H9 (cell line): Measurements from ENCODE around the gene ZBTB26. TPM values are rescaled to one million over a fixed set of nuclear protein-coding genes. Genes with fewer than 3 reads are reported as not detected.

Experiments
- DNase-seq: peaks from one replicate; pipeline ENCODE4 v3.0.0-alpha.2; 2017
- H2AFZ ChIP-seq: one replicate; pipeline ENCODE4 v1.6.1; 2013; ENCODE audit warnings: mild to moderate bottlenecking, low read length, control low read depth, moderate library complexity
- H2AK5ac ChIP-seq: 2 replicates; pipeline ENCODE4 v1.6.1; 2013; ENCODE audit warnings: low read length, control low read depth, mixed read lengths; ENCODE audit not compliant: insufficient read length
- H2BK120ac ChIP-seq: one replicate; pipeline ENCODE4 v1.6.1; 2013; ENCODE audit warnings: low read depth, mild to moderate bottlenecking, low read length, control low read depth, inconsistent platforms; ENCODE audit not compliant: poor library complexity, severe bottlenecking
- H2BK12ac ChIP-seq: 2 replicates; pipeline ENCODE4 v1.6.1; 2013; ENCODE audit warnings: low read length, control low read depth, mixed read lengths, low read depth; ENCODE audit not compliant: insufficient read length
- H2BK15ac ChIP-seq: 2 replicates; pipeline ENCODE4 v1.6.1; 2013; ENCODE audit warnings: low read depth, low read length, control low read depth
- H2BK20ac ChIP-seq: one replicate; pipeline ENCODE4 v1.6.1; 2013; ENCODE audit warnings: low read depth, mild to moderate bottlenecking, low read length, control low read depth, inconsistent platforms; ENCODE audit not compliant: poor library complexity, severe bottlenecking
- H2BK5ac ChIP-seq: 2 replicates; pipeline ENCODE4 v1.6.1; 2013; ENCODE audit warnings: low read length, control low read depth, mixed read lengths; ENCODE audit not compliant: insufficient read length
- H3K14ac ChIP-seq: 2 replicates; pipeline ENCODE4 v1.6.1; 2013; ENCODE audit warnings: low read length, control low read depth; ENCODE audit not compliant: insufficient read depth
- H3K18ac ChIP-seq: 2 replicates; pipeline ENCODE4 v1.6.1; 2013; ENCODE audit warnings: low read depth, mild to moderate bottlenecking, mixed read lengths, low read length, control low read depth; ENCODE audit not compliant: insufficient read length
- H3K23ac ChIP-seq: 2 replicates; pipeline ENCODE4 v1.6.1; 2013; ENCODE audit warnings: low read length, control low read depth, mixed read lengths, low read depth; ENCODE audit not compliant: insufficient read length
- H3K23me2 ChIP-seq: 2 replicates; pipeline ENCODE4 v1.6.1; 2013; ENCODE audit warnings: low read depth, mild to moderate bottlenecking, mixed read lengths, low read length, control low read depth; ENCODE audit not compliant: insufficient read length, poor library complexity, severe bottlenecking
- H3K27ac ChIP-seq: 2 replicates; pipeline ENCODE4 v1.5.1; 2013; ENCODE audit warnings: low read length, control low read depth, mixed read lengths, low read depth; ENCODE audit not compliant: insufficient read length
- H3K27me3 ChIP-seq: 2 replicates; pipeline ENCODE4 v1.6.1; 2013; ENCODE audit warnings: low read length, control low read depth, inconsistent platforms; ENCODE audit not compliant: insufficient read depth
- H3K4ac ChIP-seq: 2 replicates; pipeline ENCODE4 v1.6.1; 2013; ENCODE audit warnings: low read depth, mild to moderate bottlenecking, control low read depth, inconsistent platforms, low read length, moderate library complexity
- H3K4me1 ChIP-seq: 2 replicates; pipeline ENCODE4 v1.6.1; 2013; ENCODE audit warnings: low read length, control low read depth, inconsistent platforms; ENCODE audit not compliant: insufficient read depth
- H3K4me2 ChIP-seq: 2 replicates; pipeline ENCODE4 v1.6.1; 2013; ENCODE audit warnings: low read length, control low read depth, mixed read lengths; ENCODE audit not compliant: insufficient read length, insufficient read depth
- H3K56ac ChIP-seq: 2 replicates; pipeline ENCODE4 v1.6.1; 2013; ENCODE audit warnings: low read depth, mild to moderate bottlenecking, mixed read lengths, low read length, control low read depth; ENCODE audit not compliant: insufficient read length
- H3K79me1 ChIP-seq: 2 replicates; pipeline ENCODE4 v1.6.1; 2013; ENCODE audit warnings: low read depth, mild to moderate bottlenecking, moderate library complexity, low read length, control low read depth, inconsistent platforms; ENCODE audit not compliant: insufficient read depth, poor library complexity, severe bottlenecking
- H3K79me2 ChIP-seq: 2 replicates; pipeline ENCODE4 v1.6.1; 2013; ENCODE audit warnings: low read length, control low read depth, inconsistent platforms; ENCODE audit not compliant: insufficient read depth
- H3K9ac ChIP-seq: 2 replicates; pipeline ENCODE4 v1.6.1; 2013; ENCODE audit warnings: low read length, control low read depth, mixed read lengths; ENCODE audit not compliant: insufficient read length; ENCODE audit errors: extremely low read depth
- H3K9me3 ChIP-seq: one replicate; pipeline ENCODE4 v1.6.1; 2013; ENCODE audit warnings: low read depth, low read length, inconsistent platforms; ENCODE audit not compliant: control insufficient read depth
- H3T11ph ChIP-seq: one replicate; pipeline ENCODE4 v1.6.1; 2013; ENCODE audit warnings: mild to moderate bottlenecking, low read length, control low read depth, inconsistent platforms
- H4K20me1 ChIP-seq: one replicate; pipeline ENCODE4 v1.6.1; 2013; ENCODE audit not compliant: control insufficient read depth, insufficient read length, insufficient read depth
- H4K5ac ChIP-seq: 2 replicates; pipeline ENCODE4 v1.6.1; 2013; ENCODE audit warnings: low read depth, mild to moderate bottlenecking, mixed read lengths, low read length, control low read depth; ENCODE audit not compliant: insufficient read length
- H4K8ac ChIP-seq: replicated peaks from 2 replicates; pipeline ENCODE4 v1.6.1; 2013; ENCODE audit warnings: low read length, control low read depth, mixed read lengths, low read depth; ENCODE audit not compliant: insufficient read length
- H4K91ac ChIP-seq: 2 replicates; pipeline ENCODE4 v1.6.1; 2013; ENCODE audit warnings: low read depth, mild to moderate bottlenecking, moderate library complexity, mixed read lengths, low read length, control low read depth; ENCODE audit not compliant: insufficient read length
- H3K27ac Mint-ChIP-seq, 3 experiments: 2 replicates in 2 of 3; 3 replicates in 1 of 3; pipeline ENCODE4 v1.8.0; 2020 to 2021; ENCODE audit warnings: mixed read lengths in 3 of 3, mild to moderate bottlenecking in 1 of 3, moderate library complexity in 1 of 3
- H3K27me3 Mint-ChIP-seq: 2 replicates; pipeline ENCODE4 v1.8.0; 2021; ENCODE audit warnings: low read depth, mild to moderate bottlenecking, moderate library complexity, mixed read lengths
- H3K36me3 Mint-ChIP-seq, 3 experiments: 2 replicates in 2 of 3; 3 replicates in 1 of 3; pipeline ENCODE4 v1.8.0; 2020 to 2021; ENCODE audit warnings: low read depth in 3 of 3, mixed read lengths in 3 of 3; ENCODE audit not compliant: insufficient read depth in 1 of 3
- H3K4me1 Mint-ChIP-seq, 2 experiments: 2 replicates each; pipeline ENCODE4 v1.8.0; 2020; ENCODE audit warnings: mixed read lengths in 2 of 2
- H3K4me3 Mint-ChIP-seq, 2 experiments: 2 replicates in 1 of 2; 3 replicates in 1 of 2; pipeline ENCODE4 v1.8.0; 2020 to 2021; ENCODE audit warnings: mild to moderate bottlenecking in 2 of 2, mixed read lengths in 2 of 2, moderate library complexity in 1 of 2
- H3K9me3 Mint-ChIP-seq, 2 experiments: 2 replicates in 1 of 2; 3 replicates in 1 of 2; pipeline ENCODE4 v1.8.0; 2020; ENCODE audit warnings: mild to moderate bottlenecking in 2 of 2, mixed read lengths in 2 of 2, moderate library complexity in 1 of 2
- CTCF ChIP-seq: fragments of 200-600 bp; sonication (generic); conservative IDR thresholded peaks from 3 replicates; pipeline ENCODE4 v1.8.0; 2021; ENCODE audit warnings: antibody characterized with exemption, mild to moderate bottlenecking
- WGBS: extraction: QIAGEN DNeasy Blood & Tissue Kit; methylation state at CpG from one replicate; pipeline ENCODE4 v1.1.7; 2013; ENCODE audit warnings: missing lambda C conversion rate, low lambda C conversion rate, mixed read lengths; ENCODE audit not compliant: insufficient read length; ENCODE audit errors: extremely low coverage; 5-methylcytosine and 5-hydroxymethylcytosine counted together
- total RNA-seq: library from RNA; stranded (reverse); gene quantifications from 2 replicates; pipeline ENCODE4 v1.2.1, GENCODE V29; 2021

The ZBTB26 gene
- total RNA-seq, 1 experiment from 2014 or later, result 5.8 TPM

DNA sequence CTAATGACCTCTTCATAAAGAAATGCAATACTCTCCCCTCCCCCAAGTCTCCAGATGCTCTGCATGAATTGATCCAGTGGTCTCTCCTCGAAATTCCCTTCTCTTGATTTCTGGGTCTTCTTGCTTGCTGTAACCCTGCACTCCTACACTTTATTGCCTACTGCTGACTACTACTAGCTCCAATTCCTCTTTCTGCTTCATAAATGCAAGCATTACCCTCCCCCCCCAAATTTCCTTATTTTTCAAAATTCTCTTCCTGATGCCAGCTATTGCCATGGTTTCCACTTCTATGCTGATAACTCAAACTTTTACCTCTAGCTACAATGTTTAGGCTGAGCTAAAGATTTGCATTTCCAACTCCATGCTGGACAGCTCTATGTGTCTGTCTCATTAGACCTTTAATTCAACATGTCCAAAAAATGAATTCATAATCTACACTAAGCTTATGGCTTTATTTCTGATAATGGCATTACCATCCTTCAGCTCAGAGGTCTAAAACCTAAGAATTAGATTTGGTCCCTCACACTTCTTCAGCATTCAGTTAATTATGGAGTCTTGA is 1.4 kb downstream of the ZBTB26 start:
- no peak overlapping the region for H4K8ac ChIP-seq
- Mint-ChIP-seq H3K4me1 (peaks cover 7 to 8% of the 10 kb centered on the region in 2 experiments), H3K9me3 (no peaks in the 10 kb centered on the region), H3K4me3 (no peak overlapping the region), H3K36me3 (peaks cover 0 to 2% (median under 1%) of the 10 kb centered on the region in 3 experiments; a peak in 2 of 7 replicates), H3K27me3 (no peaks in the 10 kb centered on the region), H3K27ac (no peak overlapping the region)
- no CpG with 5 or more reads among the region's 1 CpG for WGBS
- no peak overlapping the region for H3K4ac ChIP-seq
- no peak overlapping the region for H3T11ph ChIP-seq
- DNase-seq, result no peak
- no peak overlapping the region for H3K23ac ChIP-seq
- H2AFZ ChIP-seq, result no peak overlapping the region
- no peaks in the 10 kb centered on the region for H3K27me3 ChIP-seq
- no peak overlapping the region for H2BK12ac ChIP-seq
- H2AK5ac ChIP-seq, result no peak overlapping the region
- H2BK120ac ChIP-seq, result no peak overlapping the region
- H2BK20ac ChIP-seq, result no peak overlapping the region
- H3K9ac ChIP-seq, result no peak overlapping the region
- H3K14ac ChIP-seq, result no peak overlapping the region
- no peak overlapping the region for H4K5ac ChIP-seq
- H3K23me2 ChIP-seq, result peaks cover 7% of the 10 kb centered on the region
- H2BK5ac ChIP-seq, result no peak overlapping the region
- H4K91ac ChIP-seq, result no peak overlapping the region
- no peak overlapping the region for H3K18ac ChIP-seq
- no peak overlapping the region for H2BK15ac ChIP-seq
- H3K4me2 ChIP-seq, result no peak overlapping the region
- no peak for TF ChIP-seq CTCF
- H3K27ac ChIP-seq, result no peak overlapping the region
- H3K79me1 ChIP-seq, result no peaks in the 10 kb centered on the region
- H3K56ac ChIP-seq, result no peak overlapping the region
- H3K9me3 ChIP-seq, result no peaks in the 10 kb centered on the region
- peaks cover 21% of the 10 kb centered on the region for H3K79me2 ChIP-seq
- H4K20me1 ChIP-seq, result no peaks in the 10 kb centered on the region
- H3K4me1 ChIP-seq, result no peaks in the 10 kb centered on the region
